ENCODE results near the gene EBI3. TPM values are rescaled to one million over a fixed set of nuclear protein-coding genes. Genes with fewer than 3 reads are reported as not detected.

EBI3 gene
- total and polyA plus RNA-seq, 2 of the 8 experiments (the other 6 are each of a cell fraction or from before 2014, with no cell fraction given) = 0.99 to 8.4 TPM

DNA sequence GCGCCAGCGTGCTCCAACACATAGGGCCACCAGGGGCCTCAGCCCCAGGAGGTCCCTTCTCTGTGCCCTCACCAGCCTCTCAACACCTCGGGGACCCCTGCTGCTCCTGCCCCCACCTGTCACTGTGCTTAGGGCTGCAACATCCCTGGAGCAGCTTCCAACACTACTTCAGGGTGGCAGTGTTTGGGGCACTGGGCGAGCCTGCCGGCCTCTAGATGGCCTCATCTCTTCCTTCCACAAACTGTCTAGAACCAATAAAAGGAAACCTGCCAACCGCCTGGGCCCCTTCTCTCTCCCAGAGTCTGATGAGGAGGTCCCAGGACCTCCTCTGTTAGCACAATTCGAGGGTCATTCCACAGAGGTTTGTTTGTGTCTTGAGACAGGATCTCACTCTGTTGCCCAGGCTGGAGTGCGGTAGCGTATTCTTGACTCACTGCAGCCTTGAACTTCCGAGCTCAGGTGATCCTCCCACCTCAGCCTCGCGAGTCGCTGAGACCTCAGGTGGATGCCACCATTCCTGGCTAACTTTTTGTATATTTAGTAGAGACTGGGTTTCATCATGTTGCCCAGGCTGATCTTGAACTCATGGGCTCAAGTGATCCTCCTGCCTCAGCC, 39.6 kb downstream of the EBI3 start:
- Histone ChIP-seq H3K9me3 (ENCODE audit: insufficient read depth in 2 of 2, low read depth in 1 of 2, low read length in 1 of 2) (no peaks in the 10 kb centered on the region), H3K56ac (replicated peaks; ENCODE audit: insufficient read length, low read depth, low read length) (no peak overlapping the region), H3K4me1 (replicated peaks in 1 of 4; ENCODE audit: control insufficient read depth in 3 of 4, insufficient read depth in 4 of 4, low read length in 3 of 4) (no peaks in the 10 kb centered on the region; a peak in 2 of 7 replicates), H2BK20ac (ENCODE audit: low read length) (no peak overlapping the region), H2AFZ (ENCODE audit: low read length) (no peak overlapping the region), H3K36me3 (ENCODE audit: control insufficient read depth in 2 of 4, insufficient read depth in 4 of 4, low read length in 3 of 4) (peaks cover 2 to 8% (median 5%) of the 10 kb centered on the region in 4 experiments; a peak in 4 of 8 replicates), H4K8ac (ENCODE audit: extremely low read depth, insufficient read depth, low read length) (no peak overlapping the region), H3K23me2 (ENCODE audit: low read depth, low read length) (no peaks in the 10 kb centered on the region), H2BK15ac (ENCODE audit: low read length) (no peak overlapping the region), H4K20me1 (replicated peaks in 1 of 2; ENCODE audit: control insufficient read depth in 1 of 2, insufficient read depth in 2 of 2, low read length in 2 of 2) (peaks cover 2 to 3% of the 10 kb centered on the region in 2 experiments), H3K4me2 (ENCODE audit: insufficient read depth in 1 of 2, low read depth in 2 of 2, low read length in 2 of 2) (no peak overlapping the region), H2AK5ac (ENCODE audit: low read depth, low read length) (no peak overlapping the region), H3K79me1 (ENCODE audit: low read depth, low read length) (no peaks in the 10 kb centered on the region), H3K9ac (replicated peaks in 1 of 4; ENCODE audit: extremely low read depth in 1 of 4, low read depth in 3 of 4, low read length in 3 of 4) (no peak overlapping the region), H4K91ac (replicated peaks; ENCODE audit: insufficient read length, low read length) (no peak overlapping the region), H3K27me3 (replicated peaks in 1 of 4; ENCODE audit: control insufficient read depth in 3 of 4, extremely low read depth in 1 of 4, insufficient read depth in 3 of 4, low read length in 3 of 4) (no peaks in the 10 kb centered on the region), H3K4me3 (ENCODE audit: extremely low read depth in 1 of 4, insufficient read depth in 2 of 4, low read depth in 3 of 4, low read length in 4 of 4) (no peak overlapping the region), H4K5ac (ENCODE audit: insufficient read length, low read depth, low read length) (no peak overlapping the region), H2BK5ac (ENCODE audit: low read depth, low read length) (no peak overlapping the region), H3K23ac (ENCODE audit: insufficient read length) (no peak overlapping the region), H3K27ac (ENCODE audit: low read depth, low read length) (no peak overlapping the region), H3K4ac (replicated peaks; ENCODE audit: insufficient read length, low read depth, low read length) (no peak overlapping the region), H3K79me2 (ENCODE audit: control insufficient read depth in 1 of 2, insufficient read depth in 2 of 2, low read length in 2 of 2) (no peaks in the 10 kb centered on the region), H3K14ac (ENCODE audit: insufficient read length) (no peak overlapping the region), H2BK120ac (replicated peaks; ENCODE audit: low read depth, low read length) (no peak overlapping the region), H3K18ac (ENCODE audit: extremely low read depth, low read length) (no peak overlapping the region), H2BK12ac (ENCODE audit: low read depth, low read length) (no peak overlapping the region)
- CTCF ChIA-PET (ENCODE audit: partially characterized antibody) = interaction anchor here (0.5 to 14.6 kb wide), 18 partner anchors 8 to 152 kb away, joined by 3 to 311 read pairs (median 12); partner anchors contain the start of genes MPND and STAP2
- TF ChIP-seq ZNF274 (IDR thresholded peaks at IDR 0.05; ENCODE audit: borderline replicate concordance, extremely low read depth, low read length) = no peak
- TF ChIP-seq, protein P1, sequence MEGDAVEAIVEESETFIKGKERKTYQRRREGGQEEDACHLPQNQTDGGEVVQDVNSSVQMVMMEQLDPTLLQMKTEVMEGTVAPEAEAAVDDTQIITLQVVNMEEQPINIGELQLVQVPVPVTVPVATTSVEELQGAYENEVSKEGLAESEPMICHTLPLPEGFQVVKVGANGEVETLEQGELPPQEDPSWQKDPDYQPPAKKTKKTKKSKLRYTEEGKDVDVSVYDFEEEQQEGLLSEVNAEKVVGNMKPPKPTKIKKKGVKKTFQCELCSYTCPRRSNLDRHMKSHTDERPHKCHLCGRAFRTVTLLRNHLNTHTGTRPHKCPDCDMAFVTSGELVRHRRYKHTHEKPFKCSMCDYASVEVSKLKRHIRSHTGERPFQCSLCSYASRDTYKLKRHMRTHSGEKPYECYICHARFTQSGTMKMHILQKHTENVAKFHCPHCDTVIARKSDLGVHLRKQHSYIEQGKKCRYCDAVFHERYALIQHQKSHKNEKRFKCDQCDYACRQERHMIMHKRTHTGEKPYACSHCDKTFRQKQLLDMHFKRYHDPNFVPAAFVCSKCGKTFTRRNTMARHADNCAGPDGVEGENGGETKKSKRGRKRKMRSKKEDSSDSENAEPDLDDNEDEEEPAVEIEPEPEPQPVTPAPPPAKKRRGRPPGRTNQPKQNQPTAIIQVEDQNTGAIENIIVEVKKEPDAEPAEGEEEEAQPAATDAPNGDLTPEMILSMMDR (IDR thresholded peaks at IDR 0.05; ENCODE audit: control extremely low read depth in 1 of 3, insufficient read depth in 1 of 3, low read depth in 1 of 3, low read length in 3 of 3) = peak in 1 of 3 experiments; percentile 17; a peak in 1 of 4 replicates
- DNase-seq (ENCODE audit: low read depth in 1 of 2, low spot score in 2 of 2) (no peak), FAIRE-seq (no peak)
- 95% methylated on average over 13 of the region's 13 CpGs; no CpG with 5 or more reads in 1 of the 2 experiments for WGBS, 2 experiments (ENCODE audit: extremely low coverage in 1 of 2, insufficient coverage in 1 of 2, insufficient read length in 1 of 2, insufficient replicate concordance in 2 of 2, low coverage in 1 of 2, low lambda C conversion rate in 2 of 2, missing lambda C conversion rate in 1 of 2)
- POLR2A ChIA-PET (ENCODE audit: partially characterized antibody) = interaction anchor here (0.5 to 5.4 kb wide), 4 partner anchors 11 to 139 kb away, joined by 3 to 36 read pairs (median 7); partner anchors contain the start of genes MPND and SHD

All from H1 (cell line).